MM.1S (cell line): ENCODE measurements around the gene F3.

Experiments used
- DNase-seq: peaks from one replicate; pipeline ENCODE4 v3.0.0-alpha.2; 2015
- H2AFZ ChIP-seq: fragments of 300-600 bp; sonication (generic); 2 replicates; pipeline ENCODE4 v1.6.0; 2016; ENCODE audit warnings: antibody characterized with exemption, low read length
- H3F3A ChIP-seq: fragments of 300-600 bp; sonication (generic); 2 replicates; pipeline ENCODE4 v1.6.1; 2016; ENCODE audit warnings: mild to moderate bottlenecking, antibody characterized with exemption, low read length, moderate library complexity, mixed read lengths; ENCODE audit not compliant: insufficient read depth
- H3K27ac ChIP-seq: fragments of 300-600 bp; sonication (generic); 2 replicates; pipeline ENCODE4 v1.5.1; 2016; ENCODE audit warnings: mild to moderate bottlenecking, low read length
- H3K27me3 ChIP-seq: fragments of 300-600 bp; sonication (generic); replicated peaks from 2 replicates; pipeline ENCODE4 v1.6.0; 2016; ENCODE audit warnings: low read length; ENCODE audit not compliant: insufficient read depth
- H3K36me3 ChIP-seq: fragments of 300-600 bp; sonication (generic); replicated peaks from 2 replicates; pipeline ENCODE4 v1.6.1; 2016; ENCODE audit warnings: mild to moderate bottlenecking, low read length, mixed read lengths; ENCODE audit not compliant: insufficient read depth
- H3K4me1 ChIP-seq: fragments of 300-600 bp; sonication (generic); 2 replicates; pipeline ENCODE4 v1.6.1; 2016; ENCODE audit warnings: low read length, mixed read lengths
- H3K4me2 ChIP-seq: fragments of 300-600 bp; sonication (generic); 2 replicates; pipeline ENCODE4 v1.6.0; 2016; ENCODE audit warnings: low read depth, low read length
- H3K4me3 ChIP-seq: fragments of 300-600 bp; sonication (generic); 2 replicates; pipeline ENCODE4 v1.5.1; 2016; ENCODE audit warnings: low read length, mixed read lengths
- H3K79me2 ChIP-seq: fragments of 300-600 bp; sonication (generic); 2 replicates; pipeline ENCODE4 v1.6.1; 2016; ENCODE audit warnings: mixed run types, low read length, mixed read lengths
- H3K9ac ChIP-seq: fragments of 300-600 bp; sonication (generic); 2 replicates; pipeline ENCODE4 v1.6.1; 2016; ENCODE audit warnings: low read length, mixed read lengths
- H3K9me2 ChIP-seq: fragments of 300-600 bp; sonication (generic); replicated peaks from 2 replicates; pipeline ENCODE4 v1.6.1; 2016; ENCODE audit warnings: mild to moderate bottlenecking, low read length, mixed read lengths; ENCODE audit not compliant: insufficient read depth
- H3K9me3 ChIP-seq: fragments of 300-600 bp; sonication (generic); replicated peaks from 2 replicates; pipeline ENCODE4 v1.6.1; 2016; ENCODE audit warnings: mild to moderate bottlenecking, low read length, mixed read lengths; ENCODE audit not compliant: insufficient read depth
- H4K20me1 ChIP-seq: fragments of 300-600 bp; sonication (generic); 2 replicates; pipeline ENCODE4 v1.6.1; 2016; ENCODE audit warnings: mild to moderate bottlenecking, low read length, moderate library complexity, mixed read lengths; ENCODE audit not compliant: insufficient read depth
- EZH2 ChIP-seq: fragments of 300-600 bp; sonication (generic); optimal IDR thresholded peaks from 2 replicates; pipeline ENCODE3; 2017; ENCODE audit warnings: low read depth, mild to moderate bottlenecking, antibody characterized with exemption, low read length, mixed read lengths
- EZH2phosphoT487 ChIP-seq: fragments of 300-600 bp; sonication (generic); IDR thresholded peaks from 2 replicates; pipeline ENCODE4 v1.6.1; 2018; ENCODE audit warnings: antibody characterized with exemption, low read length
- TF ChIP-seq, protein P1 (sequence below): fragments of 300-600 bp; sonication (generic); IDR thresholded peaks from 2 replicates; pipeline ENCODE4 v1.5.1; 2016; ENCODE audit warnings: antibody characterized with exemption, low read length, mixed read lengths

F3 gene

DNA sequence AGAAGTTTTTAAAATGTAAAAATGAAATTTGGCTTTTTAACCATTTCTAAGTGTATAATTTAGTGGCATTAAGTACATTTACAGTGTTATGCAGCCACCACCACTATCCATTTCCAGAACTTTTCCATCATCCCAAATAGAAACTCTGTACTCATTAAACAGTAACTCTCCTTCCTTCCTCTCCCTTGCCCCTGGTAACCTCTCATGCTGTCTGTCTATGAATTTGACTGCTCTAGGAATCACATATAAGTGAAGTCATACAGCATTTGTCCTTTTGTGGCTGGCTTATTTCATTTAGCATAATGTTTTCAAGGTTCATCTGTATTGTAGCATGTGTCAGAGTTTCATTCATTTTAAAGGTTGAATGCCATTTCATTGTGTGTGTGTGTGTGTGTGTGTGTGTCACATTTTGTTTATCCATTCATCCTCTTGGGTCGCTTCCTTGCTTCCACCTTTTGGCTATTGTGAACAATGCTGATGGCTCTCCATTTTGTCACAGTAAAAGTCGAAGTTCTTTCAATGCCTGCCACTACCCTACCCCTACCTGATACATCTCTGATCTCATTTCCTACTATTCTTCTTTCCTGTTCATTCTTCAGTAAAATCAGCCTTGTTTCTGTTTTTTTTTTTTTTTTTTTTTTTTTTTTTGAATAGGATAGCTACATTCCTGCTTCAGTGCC lies 45.3 kb downstream of the F3 start:
- Histone ChIP-seq H3K27me3 (no peaks in the 10 kb centered on the region), H3K4me3 (no peak overlapping the region), H3F3A (no peaks in the 10 kb centered on the region), H3K4me2 (no peak overlapping the region), H2AFZ (no peak overlapping the region), H4K20me1 (no peaks in the 10 kb centered on the region), H3K4me1 (no peaks in the 10 kb centered on the region), H3K36me3 (no peaks in the 10 kb centered on the region), H3K9me2 (no peaks in the 10 kb centered on the region), H3K79me2 (no peaks in the 10 kb centered on the region), H3K27ac (no peak overlapping the region), H3K9ac (no peak overlapping the region), H3K9me3 (no peaks in the 10 kb centered on the region)
- no peak for TF ChIP-seq EZH2phosphoT487
- no peak for TF ChIP-seq EZH2
- TF ChIP-seq, protein P1, sequence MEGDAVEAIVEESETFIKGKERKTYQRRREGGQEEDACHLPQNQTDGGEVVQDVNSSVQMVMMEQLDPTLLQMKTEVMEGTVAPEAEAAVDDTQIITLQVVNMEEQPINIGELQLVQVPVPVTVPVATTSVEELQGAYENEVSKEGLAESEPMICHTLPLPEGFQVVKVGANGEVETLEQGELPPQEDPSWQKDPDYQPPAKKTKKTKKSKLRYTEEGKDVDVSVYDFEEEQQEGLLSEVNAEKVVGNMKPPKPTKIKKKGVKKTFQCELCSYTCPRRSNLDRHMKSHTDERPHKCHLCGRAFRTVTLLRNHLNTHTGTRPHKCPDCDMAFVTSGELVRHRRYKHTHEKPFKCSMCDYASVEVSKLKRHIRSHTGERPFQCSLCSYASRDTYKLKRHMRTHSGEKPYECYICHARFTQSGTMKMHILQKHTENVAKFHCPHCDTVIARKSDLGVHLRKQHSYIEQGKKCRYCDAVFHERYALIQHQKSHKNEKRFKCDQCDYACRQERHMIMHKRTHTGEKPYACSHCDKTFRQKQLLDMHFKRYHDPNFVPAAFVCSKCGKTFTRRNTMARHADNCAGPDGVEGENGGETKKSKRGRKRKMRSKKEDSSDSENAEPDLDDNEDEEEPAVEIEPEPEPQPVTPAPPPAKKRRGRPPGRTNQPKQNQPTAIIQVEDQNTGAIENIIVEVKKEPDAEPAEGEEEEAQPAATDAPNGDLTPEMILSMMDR = no peak
- no peak for DNase-seq

DNA sequence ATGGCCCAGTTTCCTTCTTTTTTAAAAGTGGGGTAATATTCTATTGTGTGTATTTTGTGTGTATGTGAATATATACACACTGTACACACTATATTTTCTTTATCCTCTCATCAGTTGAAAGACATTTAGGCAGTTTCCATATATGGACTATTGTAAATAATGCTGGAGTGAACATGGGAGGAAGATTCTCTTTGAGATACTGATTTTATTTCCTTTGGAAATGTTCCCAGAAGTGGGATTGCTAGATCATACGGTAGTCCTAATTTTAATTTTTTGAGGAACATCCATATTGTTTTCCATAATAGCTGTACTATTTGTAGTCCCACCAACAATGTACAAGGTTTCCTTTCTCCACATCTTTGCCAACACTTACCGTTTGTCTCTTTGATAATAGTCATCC lies 51.0 kb downstream of the F3 start:
- no peak for DNase-seq
- H3K27ac ChIP-seq = no peak overlapping the region
- no peak overlapping the region for H3K4me2 ChIP-seq
- H3K27me3 ChIP-seq = no peaks in the 10 kb centered on the region
- no peak for TF ChIP-seq EZH2phosphoT487
- TF ChIP-seq, protein P1 = no peak
- TF ChIP-seq EZH2 = no peak
- H3K36me3 ChIP-seq = no peaks in the 10 kb centered on the region
- no peaks in the 10 kb centered on the region for H3K4me1 ChIP-seq
- no peak overlapping the region for H3K4me3 ChIP-seq
- no peaks in the 10 kb centered on the region for H4K20me1 ChIP-seq
- H3K9me2 ChIP-seq = no peaks in the 10 kb centered on the region
- no peaks in the 10 kb centered on the region for H3K79me2 ChIP-seq
- no peaks in the 10 kb centered on the region for H3K9me3 ChIP-seq
- H3F3A ChIP-seq = no peaks in the 10 kb centered on the region
- no peak overlapping the region for H3K9ac ChIP-seq
- H2AFZ ChIP-seq = no peak overlapping the region

DNA sequence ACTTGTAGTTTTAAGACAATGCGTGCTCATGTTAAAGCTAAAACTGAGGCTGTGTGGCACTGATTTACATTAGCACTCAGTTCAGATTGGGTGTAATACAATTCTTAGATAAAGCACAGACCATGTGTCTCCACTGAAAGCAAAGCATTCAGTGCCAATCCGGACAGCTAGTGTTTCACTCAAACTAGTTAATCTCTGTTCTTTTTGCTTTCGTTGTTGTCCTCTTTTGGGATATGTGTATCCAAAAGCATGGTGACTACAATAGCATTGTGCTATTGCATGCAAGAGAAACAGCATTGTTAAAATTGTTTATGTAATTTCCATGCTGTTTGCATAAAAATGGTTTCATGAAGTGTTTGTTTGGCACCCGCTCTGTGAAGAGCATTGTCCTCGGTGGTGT lies 54.6 kb downstream of the F3 start:
- no peak for DNase-seq
- H3K4me3 ChIP-seq = no peak overlapping the region
- H3K36me3 ChIP-seq = no peaks in the 10 kb centered on the region
- no peaks in the 10 kb centered on the region for H3K9me2 ChIP-seq
- no peak overlapping the region for H3K9ac ChIP-seq
- H3K27me3 ChIP-seq = no peaks in the 10 kb centered on the region
- H3K4me1 ChIP-seq = no peaks in the 10 kb centered on the region
- H3K27ac ChIP-seq = no peak overlapping the region
- no peaks in the 10 kb centered on the region for H4K20me1 ChIP-seq
- H3F3A ChIP-seq = no peaks in the 10 kb centered on the region
- TF ChIP-seq, protein P1 = no peak
- TF ChIP-seq EZH2phosphoT487 = no peak
- TF ChIP-seq EZH2 = no peak
- no peaks in the 10 kb centered on the region for H3K9me3 ChIP-seq
- H3K4me2 ChIP-seq = no peak overlapping the region
- H3K79me2 ChIP-seq = no peaks in the 10 kb centered on the region
- no peak overlapping the region for H2AFZ ChIP-seq
